ENCODE results near the gene LKAAEAR1. TPM values are rescaled to one million over a fixed set of nuclear protein-coding genes. Genes with fewer than 3 reads are reported as not detected.

LKAAEAR1 gene
- total and polyA plus RNA-seq, 2 of the 13 experiments (the other 11 are each of a cell fraction or from before 2014, with no cell fraction given) = not detected

DNA sequence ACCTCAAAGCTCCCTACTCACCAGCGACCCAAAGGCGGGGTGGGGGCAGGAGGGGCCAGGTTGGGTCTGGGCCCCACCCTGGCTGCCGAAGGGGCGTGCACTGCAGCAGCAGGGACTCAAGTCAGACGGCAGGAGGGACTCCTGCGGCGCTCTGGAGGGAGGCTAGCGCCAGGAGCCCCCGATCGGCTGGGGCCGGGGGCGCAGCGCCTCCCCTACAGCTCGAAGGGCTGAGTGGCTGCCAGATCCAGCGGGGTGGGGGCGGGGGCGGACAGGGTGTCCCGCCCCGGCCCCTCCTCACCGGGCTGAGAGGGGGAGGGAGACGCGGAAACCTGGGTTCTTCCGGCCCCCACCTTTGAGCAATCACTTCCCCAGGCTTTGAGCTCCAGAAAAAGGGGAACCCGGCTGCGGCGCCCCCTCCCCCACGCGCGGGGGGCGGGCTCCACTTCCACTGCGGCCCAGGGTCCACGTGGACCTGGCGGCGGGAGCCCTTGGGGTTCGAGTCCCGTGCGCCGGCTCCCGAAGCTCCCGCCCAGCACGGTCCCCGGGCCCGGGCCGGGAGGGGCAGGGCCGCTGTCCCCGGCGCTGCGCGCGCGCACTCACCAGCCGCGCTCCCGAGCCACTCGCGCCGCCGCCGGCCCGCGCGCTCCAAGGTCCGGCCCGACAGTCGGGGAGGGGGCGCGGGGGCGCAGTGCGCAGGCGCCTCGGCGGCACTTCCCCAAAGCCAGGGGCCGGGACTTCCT is 4.8 kb downstream of the LKAAEAR1 start, which contains the start of gene RGS19 (continued):
- TF ChIP-seq ZNF549 (CRISPR knock-in tag; IDR thresholded peaks at IDR 0.05) (no peak), TRIM24 (CRISPR knock-in tag; IDR thresholded peaks at IDR 0.05) (no peak; the same call in 1 of the 2 replicates), ZNF564 (CRISPR knock-in tag; IDR thresholded peaks at IDR 0.05) (no peak), ZNF224 (CRISPR knock-in tag; IDR thresholded peaks at IDR 0.05) (no peak), STAG1 (CRISPR knock-in tag; IDR thresholded peaks at IDR 0.05) (no peak), MAZ (IDR thresholded peaks at IDR 0.05; ENCODE audit: borderline replicate concordance, low read depth, low read length) (peak; percentile 32), MAZ (CRISPR knock-in tag; IDR thresholded peaks at IDR 0.05; ENCODE audit: low read depth) (peak; percentile 55), ZNF235 (CRISPR knock-in tag; IDR thresholded peaks at IDR 0.05; ENCODE audit: borderline replicate concordance) (no peak), ATAD3A (CRISPR knock-in tag; IDR thresholded peaks at IDR 0.05) (no peak), CBX1 (IDR thresholded peaks at IDR 0.05; ENCODE audit: low read depth) (no peak), MED1 (CRISPR knock-in tag; IDR thresholded peaks at IDR 0.05) (peak; percentile 26; the same call in 1 of the 2 replicates), ZNF563 (CRISPR knock-in tag; IDR thresholded peaks at IDR 0.05) (peak; percentile 66), ZNF282 (IDR thresholded peaks at IDR 0.05; ENCODE audit: partially characterized antibody) (no peak), SOX13 (IDR thresholded peaks at IDR 0.05) (no peak), SOX13 (CRISPR knock-in tag; conservative IDR thresholded peaks at IDR 0.05 in 1 of 2, IDR thresholded peaks at IDR 0.05 in 1 of 2) (no peak), HHEX (CRISPR knock-in tag; IDR thresholded peaks at IDR 0.05) (no peak), FOXO1 (CRISPR knock-in tag; IDR thresholded peaks at IDR 0.05) (no peak), PRPF4 (IDR thresholded peaks at IDR 0.05; ENCODE audit: low read depth, low read length, poor library complexity, severe bottlenecking) (no peak), NFIB (CRISPR knock-in tag; IDR thresholded peaks at IDR 0.05; ENCODE audit: borderline replicate concordance) (no peak), HOXD1 (CRISPR knock-in tag; IDR thresholded peaks at IDR 0.05) (no peak), ZSCAN22 (CRISPR knock-in tag; IDR thresholded peaks at IDR 0.05) (no peak), ZZZ3 (CRISPR knock-in tag; IDR thresholded peaks at IDR 0.05; ENCODE audit: borderline replicate concordance) (no peak), CREM (IDR thresholded peaks at IDR 0.05) (no peak), CREM (CRISPR knock-in tag; IDR thresholded peaks at IDR 0.05) (no peak), IRF2 (CRISPR knock-in tag; IDR thresholded peaks at IDR 0.05) (no peak), CBFB (CRISPR knock-in tag; IDR thresholded peaks at IDR 0.05) (peak; percentile 14; the same call in 1 of the 2 replicates)
- TF ChIP-seq, protein P1, sequence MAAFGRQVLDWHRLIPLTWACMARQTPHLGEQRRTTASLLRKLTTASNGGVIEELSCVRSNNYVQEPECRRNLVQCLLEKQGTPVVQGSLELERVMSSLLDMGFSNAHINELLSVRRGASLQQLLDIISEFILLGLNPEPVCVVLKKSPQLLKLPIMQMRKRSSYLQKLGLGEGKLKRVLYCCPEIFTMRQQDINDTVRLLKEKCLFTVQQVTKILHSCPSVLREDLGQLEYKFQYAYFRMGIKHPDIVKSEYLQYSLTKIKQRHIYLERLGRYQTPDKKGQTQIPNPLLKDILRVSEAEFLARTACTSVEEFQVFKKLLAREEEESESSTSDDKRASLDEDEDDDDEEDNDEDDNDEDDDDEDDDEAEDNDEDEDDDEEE (CRISPR knock-in tag; IDR thresholded peaks at IDR 0.05) = no peak
- TF ChIP-seq, protein P2, sequence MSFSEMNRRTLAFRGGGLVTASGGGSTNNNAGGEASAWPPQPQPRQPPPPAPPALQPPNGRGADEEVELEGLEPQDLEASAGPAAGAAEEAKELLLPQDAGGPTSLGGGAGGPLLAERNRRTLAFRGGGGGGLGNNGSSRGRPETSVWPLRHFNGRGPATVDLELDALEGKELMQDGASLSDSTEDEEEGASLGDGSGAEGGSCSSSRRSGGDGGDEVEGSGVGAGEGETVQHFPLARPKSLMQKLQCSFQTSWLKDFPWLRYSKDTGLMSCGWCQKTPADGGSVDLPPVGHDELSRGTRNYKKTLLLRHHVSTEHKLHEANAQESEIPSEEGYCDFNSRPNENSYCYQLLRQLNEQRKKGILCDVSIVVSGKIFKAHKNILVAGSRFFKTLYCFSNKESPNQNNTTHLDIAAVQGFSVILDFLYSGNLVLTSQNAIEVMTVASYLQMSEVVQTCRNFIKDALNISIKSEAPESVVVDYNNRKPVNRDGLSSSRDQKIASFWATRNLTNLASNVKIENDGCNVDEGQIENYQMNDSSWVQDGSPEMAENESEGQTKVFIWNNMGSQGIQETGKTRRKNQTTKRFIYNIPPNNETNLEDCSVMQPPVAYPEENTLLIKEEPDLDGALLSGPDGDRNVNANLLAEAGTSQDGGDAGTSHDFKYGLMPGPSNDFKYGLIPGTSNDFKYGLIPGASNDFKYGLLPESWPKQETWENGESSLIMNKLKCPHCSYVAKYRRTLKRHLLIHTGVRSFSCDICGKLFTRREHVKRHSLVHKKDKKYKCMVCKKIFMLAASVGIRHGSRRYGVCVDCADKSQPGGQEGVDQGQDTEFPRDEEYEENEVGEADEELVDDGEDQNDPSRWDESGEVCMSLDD (CRISPR knock-in tag; IDR thresholded peaks at IDR 0.05; ENCODE audit: borderline replicate concordance) = peak; percentile 71; the same call in 1 of the 2 replicates
- TF ChIP-seq, protein P3, sequence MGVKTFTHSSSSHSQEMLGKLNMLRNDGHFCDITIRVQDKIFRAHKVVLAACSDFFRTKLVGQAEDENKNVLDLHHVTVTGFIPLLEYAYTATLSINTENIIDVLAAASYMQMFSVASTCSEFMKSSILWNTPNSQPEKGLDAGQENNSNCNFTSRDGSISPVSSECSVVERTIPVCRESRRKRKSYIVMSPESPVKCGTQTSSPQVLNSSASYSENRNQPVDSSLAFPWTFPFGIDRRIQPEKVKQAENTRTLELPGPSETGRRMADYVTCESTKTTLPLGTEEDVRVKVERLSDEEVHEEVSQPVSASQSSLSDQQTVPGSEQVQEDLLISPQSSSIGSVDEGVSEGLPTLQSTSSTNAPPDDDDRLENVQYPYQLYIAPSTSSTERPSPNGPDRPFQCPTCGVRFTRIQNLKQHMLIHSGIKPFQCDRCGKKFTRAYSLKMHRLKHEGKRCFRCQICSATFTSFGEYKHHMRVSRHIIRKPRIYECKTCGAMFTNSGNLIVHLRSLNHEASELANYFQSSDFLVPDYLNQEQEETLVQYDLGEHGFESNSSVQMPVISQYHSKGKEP (CRISPR knock-in tag; IDR thresholded peaks at IDR 0.05) = no peak

Data from HepG2 (cell line).